ENCODE data around the gene TMIGD3.

DNA sequence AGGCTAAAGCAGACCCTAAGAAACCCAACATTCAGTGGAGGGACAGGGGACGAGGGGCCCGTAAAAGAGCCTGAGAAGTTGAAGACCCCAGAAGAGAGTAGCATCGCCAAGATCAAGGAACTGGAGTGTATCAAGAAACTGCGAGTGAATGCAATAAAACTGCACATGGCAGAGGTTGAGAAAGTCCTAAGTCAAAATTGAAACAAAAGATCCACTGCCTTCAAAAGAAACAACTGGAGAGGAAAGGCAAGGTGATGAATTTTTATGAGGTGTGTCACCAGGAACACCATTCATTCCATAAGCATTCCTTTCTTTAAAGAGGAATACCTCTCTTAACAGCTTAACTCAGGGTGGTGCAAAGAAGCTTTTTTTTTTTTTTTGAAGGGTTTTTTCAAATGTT is 38.3 kb upstream of the TMIGD3 start:
- TF ChIP-seq CTCF (IDR thresholded peaks at IDR 0.05; ENCODE audit: insufficient read depth, low read length, poor library complexity, severe bottlenecking) (no peak), EZH2phosphoT487 (conservative IDR thresholded peaks at IDR 0.05; ENCODE audit: low read length) (no peak)
